SHP77 (cell line): ENCODE results near the gene PCDHGB6.
"Not testable (repeated sequence)": the region's sequence is repeated elsewhere in the genome, so short reads cannot be mapped to it uniquely, and the experiment has no call there.

Experiments used
- DNase-seq, 2 experiments: peaks; one replicate each; lab custom pipeline; 2025; lab: John Stamatoyannopoulos, UW

Gene PCDHGB6

GRCh38 chr5:141419074-141419880 is 11.5 kb downstream of the PCDHGB6 start:
- no peak for DNase-seq

GRCh38 chr5:141420855-141421488 is 13.2 kb downstream of the PCDHGB6 start, which contains the start of gene PCDHGA11:
PCDHGA11 (plus strand) TSS chr5:141421051; CDS start chr5:141421228, 177 bp downstream.
- no peak for DNase-seq

- no peak for DNase-seq
Observed at GRCh38 chr5:141421489-141421855, 13.7 kb downstream of the PCDHGB6 start.

GRCh38 chr5:141422742-141423291 is 15.0 kb downstream of the PCDHGB6 start:
- DNase-seq: no peak

GRCh38 chr5:141427783-141428426 is 20.1 kb downstream of the PCDHGB6 start:
- no peak for DNase-seq

DNA sequence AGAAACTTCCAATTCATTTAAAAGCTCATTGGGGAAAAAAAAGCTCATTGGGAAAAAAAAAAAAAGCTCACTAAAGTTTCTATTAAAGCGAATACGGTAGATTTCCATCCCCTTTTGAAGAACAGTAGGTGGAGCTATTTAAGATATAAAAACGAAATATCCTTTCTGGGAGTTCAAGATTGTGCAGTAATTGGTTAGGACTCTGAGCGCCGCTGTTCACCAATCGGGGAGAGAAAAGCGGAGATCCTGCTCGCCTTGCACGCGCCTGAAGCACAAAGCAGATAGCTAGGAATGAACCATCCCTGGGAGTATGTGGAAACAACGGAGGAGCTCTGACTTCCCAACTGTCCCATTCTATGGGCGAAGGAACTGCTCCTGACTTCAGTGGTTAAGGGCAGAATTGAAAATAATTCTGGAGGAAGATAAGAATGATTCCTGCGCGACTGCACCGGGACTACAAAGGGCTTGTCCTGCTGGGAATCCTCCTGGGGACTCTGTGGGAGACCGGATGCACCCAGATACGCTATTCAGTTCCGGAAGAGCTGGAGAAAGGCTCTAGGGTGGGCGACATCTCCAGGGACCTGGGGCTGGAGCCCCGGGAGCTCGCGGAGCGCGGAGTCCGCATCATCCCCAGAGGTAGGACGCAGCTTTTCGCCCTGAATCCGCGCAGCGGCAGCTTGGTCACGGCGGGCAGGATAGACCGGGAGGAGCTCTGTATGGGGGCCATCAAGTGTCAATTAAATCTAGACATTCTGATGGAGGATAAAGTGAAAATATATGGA is 22.7 kb downstream of the PCDHGB6 start, which contains the start of gene PCDHGA12:
PCDHGA12 (plus strand) TSS at position 176 of the 782 bp plus-strand sequence; CDS start at position 429, 253 bp downstream.
- no peak for DNase-seq

GRCh38 chr5:141431286-141431685 is 23.5 kb downstream of the PCDHGB6 start:
- no peak for DNase-seq

DNA sequence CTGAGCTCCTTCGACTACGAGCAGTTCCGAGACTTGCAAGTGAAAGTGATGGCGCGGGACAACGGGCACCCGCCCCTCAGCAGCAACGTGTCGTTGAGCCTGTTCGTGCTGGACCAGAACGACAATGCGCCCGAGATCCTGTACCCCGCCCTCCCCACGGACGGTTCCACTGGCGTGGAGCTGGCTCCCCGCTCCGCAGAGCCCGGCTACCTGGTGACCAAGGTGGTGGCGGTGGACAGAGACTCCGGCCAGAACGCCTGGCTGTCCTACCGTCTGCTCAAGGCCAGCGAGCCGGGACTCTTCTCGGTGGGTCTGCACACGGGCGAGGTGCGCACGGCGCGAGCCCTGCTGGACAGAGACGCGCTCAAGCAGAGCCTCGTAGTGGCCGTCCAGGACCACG is 24.5 kb downstream of the PCDHGB6 start:
- not testable (repeated sequence) for DNase-seq

DNA sequence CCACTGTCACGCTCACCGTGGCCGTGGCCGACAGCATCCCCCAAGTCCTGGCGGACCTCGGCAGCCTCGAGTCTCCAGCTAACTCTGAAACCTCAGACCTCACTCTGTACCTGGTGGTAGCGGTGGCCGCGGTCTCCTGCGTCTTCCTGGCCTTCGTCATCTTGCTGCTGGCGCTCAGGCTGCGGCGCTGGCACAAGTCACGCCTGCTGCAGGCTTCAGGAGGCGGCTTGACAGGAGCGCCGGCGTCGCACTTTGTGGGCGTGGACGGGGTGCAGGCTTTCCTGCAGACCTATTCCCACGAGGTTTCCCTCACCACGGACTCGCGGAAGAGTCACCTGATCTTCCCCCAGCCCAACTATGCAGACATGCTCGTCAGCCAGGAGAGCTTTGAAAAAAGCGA is 24.9 kb downstream of the PCDHGB6 start:
- DNase-seq: not testable (repeated sequence)

- DNase-seq: no peak
Observed at GRCh38 chr5:141434006-141434405, 26.2 kb downstream of the PCDHGB6 start.

GRCh38 chr5:141437221-141437620 is 29.4 kb downstream of the PCDHGB6 start:
- DNase-seq: no peak

- no peak for DNase-seq
Observed at GRCh38 chr5:141439411-141440141, 31.8 kb downstream of the PCDHGB6 start.

DNA sequence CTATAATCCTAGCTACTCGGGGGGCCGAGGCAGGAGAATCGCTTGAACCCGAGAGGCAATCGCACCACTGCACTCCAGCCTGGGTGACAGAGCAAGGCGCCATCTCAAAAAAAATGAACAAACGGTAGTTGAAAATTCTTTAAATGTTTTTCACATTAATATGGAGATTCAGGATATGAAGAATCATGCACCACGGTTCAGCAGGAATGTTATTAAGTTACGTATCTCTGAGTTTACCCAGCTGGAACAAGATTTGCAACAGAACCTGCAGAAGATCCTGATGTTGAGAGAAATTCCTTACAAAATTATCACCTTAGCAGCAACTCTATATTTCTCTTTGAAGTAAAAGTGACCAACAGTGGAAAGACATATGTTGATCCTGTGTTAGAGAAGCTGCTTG is 32.5 kb downstream of the PCDHGB6 start:
- DNase-seq: no peak

GRCh38 chr5:141441571-141442170 is 33.9 kb downstream of the PCDHGB6 start:
- no peak for DNase-seq
